ENCODE results near the gene UCN2. TPM values are rescaled to one million over a fixed set of nuclear protein-coding genes. Genes with fewer than 3 reads are reported as not detected.
A peak's percentile ranks its signal among the peaks of the same experiment; 100 is the strongest.

The UCN2 gene
- total RNA-seq, 1 donor from 2014 or later, result 0.19 TPM

- TF ChIP-seq CTCF (IDR thresholded peaks at IDR 0.05; ENCODE audit: borderline replicate concordance), result no peak
- Histone ChIP-seq H3K9me3 (replicated peaks) (no peaks in the 10 kb centered on the region), H3K36me3 (no peaks in the 10 kb centered on the region), H3K27ac (replicated peaks) (peak overlapping the region; percentile 72), H3K27me3 (ENCODE audit: low read depth) (no peaks in the 10 kb centered on the region), H3K4me1 (peaks cover 48% of the 10 kb centered on the region), H3K4me3 (peak overlapping the region; percentile 71)
- no peak for DNase-seq
- intact Hi-C loops (cut with micrococcal nuclease), result no loop called here
Observed at GRCh38 chr3:48555949-48556795, 7.4 kb downstream of the UCN2 start.

- intact Hi-C loops (cut with micrococcal nuclease), result no loop called here
- TF ChIP-seq CTCF (IDR thresholded peaks at IDR 0.05; ENCODE audit: borderline replicate concordance), result no peak
- Histone ChIP-seq H3K27ac (replicated peaks) (no peak overlapping the region), H3K27me3 (ENCODE audit: low read depth) (no peaks in the 10 kb centered on the region), H3K36me3 (no peaks in the 10 kb centered on the region), H3K4me3 (no peak overlapping the region), H3K4me1 (peaks cover 40% of the 10 kb centered on the region), H3K9me3 (replicated peaks) (no peaks in the 10 kb centered on the region)
- no peak for DNase-seq
Observed at GRCh38 chr3:48555231-48555948, 8.2 kb downstream of the UCN2 start.

- no peak overlapping the region for H3K27ac ChIP-seq (replicated peaks)
- H3K27me3 ChIP-seq (ENCODE audit: low read depth), result no peaks in the 10 kb centered on the region
- TF ChIP-seq CTCF (IDR thresholded peaks at IDR 0.05; ENCODE audit: borderline replicate concordance), result no peak
- no peaks in the 10 kb centered on the region for H3K36me3 ChIP-seq
- peaks cover 29% of the 10 kb centered on the region for H3K4me1 ChIP-seq
- H3K4me3 ChIP-seq, result no peak overlapping the region
- no peak for DNase-seq
- intact Hi-C loops (cut with micrococcal nuclease), result no loop called here
- no peaks in the 10 kb centered on the region for H3K9me3 ChIP-seq (replicated peaks)
Observed at GRCh38 chr3:48553886-48554845, 9.4 kb downstream of the UCN2 start.

GRCh38 chr3:48553361-48553760, 10.2 kb downstream of the UCN2 start:
- DNase-seq, result no peak
- Histone ChIP-seq H3K27me3 (ENCODE audit: low read depth) (no peaks in the 10 kb centered on the region), H3K9me3 (replicated peaks) (no peaks in the 10 kb centered on the region), H3K4me3 (no peak overlapping the region), H3K36me3 (no peaks in the 10 kb centered on the region), H3K27ac (replicated peaks) (no peak overlapping the region), H3K4me1 (peaks cover 28% of the 10 kb centered on the region)
- TF ChIP-seq CTCF (IDR thresholded peaks at IDR 0.05; ENCODE audit: borderline replicate concordance), result no peak
- intact Hi-C loops (cut with micrococcal nuclease), result no loop called here
